ENCODE data around the gene FAM118A. TPM values are rescaled to one million over a fixed set of nuclear protein-coding genes. Genes with fewer than 3 reads are reported as not detected.

The FAM118A gene
- polyA plus RNA-seq, 1 donor (not counting 4 experiments of a cell fraction or from before 2014, with no cell fraction given) = 31.1 TPM

DNA sequence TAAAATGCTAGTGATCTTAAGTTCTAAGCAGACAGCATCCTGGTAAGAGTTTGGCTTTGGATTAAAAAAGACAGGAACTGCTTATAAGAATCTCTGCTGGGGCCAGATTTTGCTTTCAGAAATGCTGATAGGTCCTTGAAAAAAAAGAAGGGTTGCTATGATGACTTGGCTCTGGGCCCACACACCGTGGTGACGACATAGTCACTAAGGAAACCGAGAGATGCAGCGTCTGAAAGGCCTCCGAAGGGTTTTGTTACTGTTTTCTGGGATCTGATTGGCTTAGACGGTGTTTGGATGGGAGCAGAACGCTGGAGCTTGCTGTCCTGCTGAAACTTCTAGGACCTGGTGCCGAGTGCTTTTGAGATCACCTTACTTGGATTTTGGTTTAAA lies 8.4 kb downstream of the FAM118A start:
- Histone ChIP-seq H3K79me2 (ENCODE audit: control insufficient read depth, insufficient read depth, low read length) (peaks cover 61% of the 10 kb centered on the region), H3K9me1 (ENCODE audit: control insufficient read depth, extremely low read depth, insufficient read depth, low read length) (peaks cover 8% of the 10 kb centered on the region), H3K9me3 (ENCODE audit: control insufficient read depth, low read depth, low read length) (no peaks in the 10 kb centered on the region), H3K4me2 (ENCODE audit: control insufficient read depth, extremely low read depth, insufficient read depth, low read depth, low read length) (peak overlapping the region; percentile 82), H3K36me3 (ENCODE audit: control insufficient read depth in 2 of 2, extremely low read depth in 1 of 2, insufficient read depth in 2 of 2, low read length in 2 of 2) (peaks cover 6 to 11% of the 10 kb centered on the region in 2 experiments), H3K9ac (ENCODE audit: control insufficient read depth, extremely low read depth, insufficient read depth, low read length) (peak overlapping the region; percentile 52), H4K20me1 (ENCODE audit: control insufficient read depth, extremely low read depth, insufficient read depth, low read length) (no peaks in the 10 kb centered on the region), H3K4me3 (ENCODE audit: control insufficient read depth in 2 of 3, extremely low read depth in 1 of 3, insufficient read depth in 2 of 3, low read depth in 1 of 3, low read length in 3 of 3) (peak overlapping the region in 2 of 3 experiments; percentile 25 to 31), H2AFZ (ENCODE audit: control insufficient read depth, low read length) (peak overlapping the region; percentile 73), H3K4me1 (ENCODE audit: control insufficient read depth, extremely low read depth, insufficient read depth, low read length) (peaks cover 20% of the 10 kb centered on the region), H3K27ac (ENCODE audit: control insufficient read depth, insufficient read depth, low read length) (peak overlapping the region; percentile 60), H3K27me3 (ENCODE audit: control insufficient read depth, extremely low read depth, insufficient read depth, low read length) (no peaks in the 10 kb centered on the region)
- TF ChIP-seq, protein P1, sequence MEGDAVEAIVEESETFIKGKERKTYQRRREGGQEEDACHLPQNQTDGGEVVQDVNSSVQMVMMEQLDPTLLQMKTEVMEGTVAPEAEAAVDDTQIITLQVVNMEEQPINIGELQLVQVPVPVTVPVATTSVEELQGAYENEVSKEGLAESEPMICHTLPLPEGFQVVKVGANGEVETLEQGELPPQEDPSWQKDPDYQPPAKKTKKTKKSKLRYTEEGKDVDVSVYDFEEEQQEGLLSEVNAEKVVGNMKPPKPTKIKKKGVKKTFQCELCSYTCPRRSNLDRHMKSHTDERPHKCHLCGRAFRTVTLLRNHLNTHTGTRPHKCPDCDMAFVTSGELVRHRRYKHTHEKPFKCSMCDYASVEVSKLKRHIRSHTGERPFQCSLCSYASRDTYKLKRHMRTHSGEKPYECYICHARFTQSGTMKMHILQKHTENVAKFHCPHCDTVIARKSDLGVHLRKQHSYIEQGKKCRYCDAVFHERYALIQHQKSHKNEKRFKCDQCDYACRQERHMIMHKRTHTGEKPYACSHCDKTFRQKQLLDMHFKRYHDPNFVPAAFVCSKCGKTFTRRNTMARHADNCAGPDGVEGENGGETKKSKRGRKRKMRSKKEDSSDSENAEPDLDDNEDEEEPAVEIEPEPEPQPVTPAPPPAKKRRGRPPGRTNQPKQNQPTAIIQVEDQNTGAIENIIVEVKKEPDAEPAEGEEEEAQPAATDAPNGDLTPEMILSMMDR (optimal IDR thresholded peaks at IDR 0.05 in 1 of 3, IDR thresholded peaks at IDR 0.05 in 1 of 3, conservative IDR thresholded peaks at IDR 0.05 in 1 of 3; ENCODE audit: extremely low read depth in 1 of 3, insufficient read depth in 2 of 3, low read length in 3 of 3) = no peak
- no peak for TF ChIP-seq EZH2 (IDR thresholded peaks at IDR 0.05; ENCODE audit: low read length)
- FAIRE-seq (no peak), DNase-seq (ENCODE audit: low read depth, low spot score) (no peak)
- dilution Hi-C loops (cut with MboI; ENCODE audit: extremely low pct_ligation_motif_present, low sequenced_read_pairs) = no loop called here

DNA sequence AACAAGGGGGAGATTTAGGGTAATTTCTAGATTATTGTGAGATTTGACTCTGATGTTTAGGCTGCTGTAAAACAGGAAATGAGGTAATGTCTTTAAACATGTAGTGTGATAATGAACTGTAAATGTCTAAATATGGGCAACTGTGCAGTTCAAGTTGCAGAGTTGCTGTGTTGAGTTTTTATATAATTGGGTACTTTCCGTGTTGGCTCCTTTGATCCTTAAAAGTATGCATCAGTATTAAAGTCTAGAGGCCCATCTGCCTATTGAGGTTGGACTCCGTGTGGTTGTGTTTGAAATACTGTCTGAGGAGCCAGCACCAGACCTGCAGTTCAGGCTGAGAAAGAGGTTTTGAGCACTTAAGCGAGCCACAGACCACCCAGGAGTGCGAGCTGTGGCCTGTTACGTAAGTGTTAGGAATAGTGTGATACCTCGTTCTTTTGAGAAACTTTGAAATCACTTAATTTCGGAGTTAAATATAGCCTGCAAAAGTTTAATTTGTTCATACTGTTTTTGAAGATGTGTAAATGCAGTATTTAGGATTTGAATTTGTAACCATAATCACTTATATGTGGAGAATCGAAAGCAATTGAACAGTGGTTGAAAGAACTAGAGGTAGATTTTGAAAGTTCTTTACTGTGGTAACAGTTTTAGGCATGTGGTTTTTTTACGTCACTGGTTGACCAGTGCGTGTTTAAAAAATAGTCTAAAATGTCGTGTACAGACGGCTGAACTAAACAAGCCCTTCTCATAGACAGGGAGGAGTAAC lies 9.0 kb downstream of the FAM118A start:
- Histone ChIP-seq H3K27me3 (ENCODE audit: control insufficient read depth, extremely low read depth, insufficient read depth, low read length) (no peaks in the 10 kb centered on the region), H2AFZ (ENCODE audit: control insufficient read depth, low read length) (peak overlapping the region; percentile 49), H3K4me3 (ENCODE audit: control insufficient read depth in 2 of 3, extremely low read depth in 1 of 3, insufficient read depth in 2 of 3, low read depth in 1 of 3, low read length in 3 of 3) (no peak overlapping the region), H3K4me2 (ENCODE audit: control insufficient read depth, extremely low read depth, insufficient read depth, low read depth, low read length) (peak overlapping the region; percentile 82), H3K9me3 (ENCODE audit: control insufficient read depth, low read depth, low read length) (no peaks in the 10 kb centered on the region), H4K20me1 (ENCODE audit: control insufficient read depth, extremely low read depth, insufficient read depth, low read length) (no peaks in the 10 kb centered on the region), H3K4me1 (ENCODE audit: control insufficient read depth, extremely low read depth, insufficient read depth, low read length) (peaks cover 20% of the 10 kb centered on the region), H3K27ac (ENCODE audit: control insufficient read depth, insufficient read depth, low read length) (peak overlapping the region; percentile 60), H3K9ac (ENCODE audit: control insufficient read depth, extremely low read depth, insufficient read depth, low read length) (peak overlapping the region; percentile 52), H3K79me2 (ENCODE audit: control insufficient read depth, insufficient read depth, low read length) (peaks cover 61% of the 10 kb centered on the region), H3K36me3 (ENCODE audit: control insufficient read depth in 2 of 2, extremely low read depth in 1 of 2, insufficient read depth in 2 of 2, low read length in 2 of 2) (peaks cover 8 to 17% of the 10 kb centered on the region in 2 experiments), H3K9me1 (ENCODE audit: control insufficient read depth, extremely low read depth, insufficient read depth, low read length) (peaks cover 8% of the 10 kb centered on the region)
- DNase-seq (ENCODE audit: low read depth, low spot score) (no peak), FAIRE-seq (no peak)
- dilution Hi-C loops (cut with MboI; ENCODE audit: extremely low pct_ligation_motif_present, low sequenced_read_pairs) = no loop called here
- TF ChIP-seq, protein P1 (optimal IDR thresholded peaks at IDR 0.05 in 1 of 3, IDR thresholded peaks at IDR 0.05 in 1 of 3, conservative IDR thresholded peaks at IDR 0.05 in 1 of 3; ENCODE audit: extremely low read depth in 1 of 3, insufficient read depth in 2 of 3, low read length in 3 of 3) = no peak
- TF ChIP-seq EZH2 (IDR thresholded peaks at IDR 0.05; ENCODE audit: low read length) = no peak

Measured in keratinocyte (primary cell).